HG02970 (cell line): ENCODE measurements around the gene SLC17A7.
"Not testable (repeated sequence)": the region's sequence is repeated elsewhere in the genome, so short reads cannot be mapped to it uniquely, and the experiment has no call there.

Experiments
- ATAC-seq: cut with Tn5 transposase; IDR thresholded peaks from one replicate; pipeline ENCODE4 v1.9.1; 2021; ENCODE audit warnings: mild to moderate bottlenecking, moderate library complexity, moderate number of reproducible peaks; ENCODE audit not compliant: unreplicated experiment, low FRiP score

SLC17A7 gene

DNA sequence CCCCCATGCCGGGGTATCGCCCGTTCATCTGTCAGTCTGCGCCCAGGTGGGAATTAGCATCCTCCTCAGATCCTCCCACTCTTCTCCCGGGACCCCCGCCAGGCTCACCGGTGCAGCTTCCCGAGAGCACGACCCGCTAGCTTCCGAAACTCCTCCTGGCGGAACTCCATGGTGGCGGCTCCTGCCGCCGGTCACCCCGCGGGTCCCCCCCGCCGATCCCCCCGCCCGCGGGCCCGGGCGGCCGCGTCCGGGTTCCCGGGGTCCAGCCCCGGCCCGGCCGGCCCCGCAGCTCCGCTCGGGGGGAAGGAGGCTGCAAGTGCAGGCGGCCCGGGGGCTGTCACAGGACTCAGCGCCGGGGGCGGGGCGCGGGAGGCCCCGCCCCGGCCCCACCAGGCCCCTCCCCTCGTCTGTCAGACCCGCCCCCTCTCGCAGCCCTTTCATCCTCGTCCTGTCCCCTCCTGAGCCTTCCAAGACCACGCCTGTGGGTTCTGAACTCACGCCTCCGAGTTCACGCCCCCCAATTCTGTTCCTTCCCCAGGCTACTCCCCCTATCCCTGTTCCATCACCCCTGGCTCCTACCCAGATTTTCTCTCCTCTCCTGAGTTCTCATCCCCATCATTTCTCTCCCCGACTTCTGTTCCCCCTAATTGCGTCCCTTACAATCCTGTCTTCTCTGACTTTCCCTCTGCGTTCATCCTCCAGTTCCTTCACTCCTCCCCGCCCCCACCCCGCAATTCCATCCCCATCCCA lies at the start of gene SLC17A7:
SLC17A7 (minus strand) TSS at position 318 of the 750 bp plus-strand sequence; CDS start at position 170, 148 bp downstream.
- no peak for ATAC-seq

DNA sequence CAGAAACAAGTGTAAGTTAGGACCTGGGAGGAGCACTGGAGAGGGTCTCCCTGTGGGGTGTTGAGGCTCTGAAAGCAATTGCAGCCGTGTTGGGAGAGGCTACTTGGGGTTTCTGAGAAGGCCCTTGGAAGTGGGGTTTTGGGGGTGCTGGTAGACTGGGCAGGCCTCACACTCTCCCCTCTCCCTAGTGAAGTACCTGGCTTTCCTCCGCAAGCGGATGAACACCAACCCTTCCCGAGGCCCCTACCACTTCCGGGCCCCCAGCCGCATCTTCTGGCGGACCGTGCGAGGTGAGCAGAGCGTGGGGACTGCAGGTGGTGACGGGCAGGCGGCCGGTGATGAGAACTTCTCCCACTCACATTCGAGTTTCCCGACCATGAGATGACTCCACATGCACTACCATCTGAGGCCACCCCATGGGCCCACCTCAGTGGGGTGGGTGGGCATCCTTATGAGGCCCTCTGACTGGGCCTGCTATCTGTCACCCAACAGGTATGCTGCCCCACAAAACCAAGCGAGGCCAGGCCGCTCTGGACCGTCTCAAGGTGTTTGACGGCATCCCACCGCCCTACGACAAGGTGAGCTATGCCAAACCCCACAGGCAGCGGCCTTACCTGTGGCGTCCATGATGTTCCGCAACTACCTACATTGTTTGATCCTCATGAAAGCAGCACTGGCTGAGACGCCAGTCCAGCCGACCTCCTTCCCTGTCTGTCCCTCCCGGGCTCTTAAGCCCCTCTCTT lies 49.1 kb upstream of the SLC17A7 start:
- ATAC-seq: no peak

DNA sequence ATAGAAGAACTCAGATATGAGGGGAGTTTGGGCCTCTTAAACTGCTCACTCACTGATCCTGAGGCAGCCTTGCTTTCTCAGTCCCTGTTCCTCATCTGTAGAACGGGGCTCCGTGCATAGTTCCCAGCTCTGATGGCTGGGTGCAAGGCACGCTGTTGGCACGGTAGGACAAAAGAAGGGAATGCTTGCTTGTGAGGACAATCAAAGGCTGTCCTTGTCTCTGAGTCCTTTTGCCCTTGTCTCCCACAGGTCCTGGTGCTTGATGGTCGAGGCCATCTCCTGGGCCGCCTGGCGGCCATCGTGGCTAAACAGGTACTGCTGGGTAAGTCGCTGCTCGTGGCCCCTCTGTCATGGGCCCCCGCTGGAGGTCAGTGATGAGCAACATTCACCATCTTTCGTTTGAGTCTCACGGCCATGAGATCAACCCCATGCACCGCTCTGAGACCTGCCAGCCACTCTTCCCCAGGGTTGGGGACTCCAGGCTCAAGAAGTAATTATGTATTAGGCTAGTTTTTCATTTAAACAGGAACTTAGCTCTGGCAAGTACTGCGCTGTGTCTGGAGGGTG lies 48.4 kb upstream of the SLC17A7 start:
- no peak for ATAC-seq

DNA sequence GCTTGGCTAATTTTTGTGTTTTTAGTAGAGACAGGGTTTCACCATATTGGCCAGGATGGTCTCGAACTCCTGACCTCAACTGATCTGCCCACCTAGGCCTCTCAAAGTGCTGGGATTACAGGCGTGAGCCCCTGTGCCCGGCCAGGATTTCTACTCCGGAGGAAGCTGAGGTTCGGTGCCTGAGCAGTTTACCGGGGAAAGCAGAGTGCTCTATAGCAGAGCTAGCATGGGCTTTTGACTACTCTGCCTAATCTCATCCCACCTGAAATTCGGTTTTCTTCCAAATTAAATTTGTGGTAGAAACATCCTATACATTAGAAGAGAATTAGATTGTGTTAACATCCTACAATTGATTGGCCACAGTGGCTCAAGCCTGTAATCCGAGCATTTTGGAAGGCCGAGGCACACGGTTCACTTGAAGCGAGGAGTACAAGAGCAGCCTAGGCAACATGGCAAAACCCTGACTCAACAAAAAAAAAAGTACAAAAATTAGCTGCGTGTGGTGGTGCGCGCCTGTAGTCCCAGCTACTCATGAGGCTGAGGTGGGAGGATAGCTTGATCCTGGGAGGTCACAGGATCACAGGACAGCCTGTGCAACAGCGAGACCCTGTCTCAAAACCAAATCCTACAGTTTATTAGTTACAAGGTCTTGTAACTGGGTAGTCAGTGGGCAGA lies 47.7 kb upstream of the SLC17A7 start:
- ATAC-seq: no peak

DNA sequence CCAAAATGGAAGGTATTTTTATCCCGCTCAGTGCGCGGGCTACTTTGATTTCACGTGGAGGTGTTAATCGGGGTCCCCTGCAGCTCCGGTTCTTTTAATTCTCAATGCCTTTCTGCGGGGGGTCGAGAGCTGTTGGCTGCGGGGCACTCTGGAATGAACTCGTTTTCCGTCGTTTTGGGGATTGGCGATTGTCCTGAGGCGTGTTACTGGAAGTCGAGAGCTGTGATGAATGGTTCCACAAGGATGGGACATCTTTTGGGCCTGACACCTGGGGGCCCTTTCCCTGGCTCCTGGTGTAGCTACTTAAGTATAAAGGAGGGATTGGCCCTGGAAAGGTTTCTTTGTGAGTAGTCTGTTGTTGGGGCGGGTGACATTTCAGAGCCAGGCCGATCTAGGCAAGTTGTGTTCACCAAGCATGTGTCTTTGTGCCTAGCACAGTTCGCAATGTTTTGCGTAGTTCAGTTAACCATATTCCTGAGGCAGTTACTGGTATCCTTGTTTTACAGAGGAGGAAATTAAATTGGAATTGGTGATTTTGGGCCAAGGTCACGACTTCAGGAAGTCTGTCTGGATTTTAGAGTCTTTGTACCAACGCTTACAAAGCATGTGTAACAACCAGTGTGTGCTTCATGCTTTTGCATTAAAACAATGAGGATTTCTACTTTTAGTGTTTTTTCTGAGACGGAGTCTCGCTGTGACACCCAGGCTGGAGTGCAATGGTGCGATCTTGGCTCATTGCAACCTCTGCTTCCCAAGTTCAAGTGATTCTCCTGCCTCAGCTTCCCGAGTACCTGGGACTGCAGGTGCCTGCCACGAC lies 46.9 kb upstream of the SLC17A7 start:
- ATAC-seq: no peak

DNA sequence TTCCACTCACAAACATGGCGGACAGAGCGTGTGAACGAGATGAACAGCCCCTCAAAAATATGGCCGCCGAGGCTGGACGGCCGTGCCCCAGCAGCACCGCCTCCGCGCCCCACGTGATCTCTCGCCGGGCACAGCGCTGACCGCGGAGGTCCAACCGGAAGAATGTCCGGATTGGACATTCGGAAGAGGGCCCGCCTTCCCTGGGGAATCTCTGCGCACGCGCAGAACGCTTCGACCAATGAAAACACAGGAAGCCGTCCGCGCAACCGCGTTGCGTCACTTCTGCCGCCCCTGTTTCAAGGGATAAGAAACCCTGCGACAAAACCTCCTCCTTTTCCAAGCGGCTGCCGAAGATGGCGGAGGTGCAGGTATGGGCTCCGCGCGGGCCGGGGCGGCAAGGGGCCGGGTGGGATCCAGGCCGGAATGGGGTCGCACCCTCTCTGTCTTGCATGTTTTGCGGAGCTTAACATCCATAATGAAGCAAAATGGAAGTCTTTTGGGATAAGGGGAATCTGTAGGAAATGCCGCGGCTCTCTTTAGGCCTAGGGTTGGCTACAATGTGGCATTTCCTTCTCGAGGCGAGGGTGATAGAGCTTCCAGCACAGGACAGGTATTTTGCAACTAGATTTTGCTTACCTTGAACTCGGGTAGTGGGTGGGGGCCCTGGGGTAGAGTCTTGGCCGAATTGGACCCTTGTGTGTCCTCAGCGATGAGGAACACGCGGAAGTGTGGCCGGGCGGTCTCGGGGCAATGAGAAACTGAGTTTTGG lies 46.1 kb upstream of the SLC17A7 start, which contains the start of gene RPL13A:
RPL13A (plus strand) TSS at position 332 of the 769 bp plus-strand sequence; CDS start at position 354, 22 bp downstream.
- ATAC-seq: peak; percentile 93

DNA sequence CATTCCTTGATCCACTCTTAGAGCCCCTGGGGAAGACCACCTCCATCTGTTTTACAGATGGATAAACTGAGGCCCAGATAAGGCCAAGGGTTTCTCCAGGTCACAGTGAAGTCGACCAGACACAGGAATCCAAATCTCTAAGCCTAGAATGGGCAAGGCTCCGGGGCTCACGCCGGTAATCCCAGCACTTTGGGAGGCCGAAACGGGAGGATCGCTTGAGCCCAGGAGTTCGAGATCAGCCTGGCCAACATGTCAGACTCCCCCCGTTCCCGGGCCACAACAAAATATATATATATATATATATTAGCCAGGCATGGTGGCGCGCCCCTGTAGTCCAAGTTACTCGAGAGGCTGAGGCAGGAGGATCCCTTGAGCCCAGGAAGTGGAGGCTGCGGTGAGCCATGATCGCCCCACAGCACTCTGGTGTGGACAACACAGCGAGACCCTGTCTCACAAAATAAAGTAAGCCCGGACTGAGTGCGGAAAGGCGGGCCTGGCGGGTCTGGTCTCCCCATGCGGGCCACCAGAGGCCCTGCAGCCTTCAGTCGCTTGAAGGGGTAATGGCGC lies 45.5 kb upstream of the SLC17A7 start:
- no peak for ATAC-seq

DNA sequence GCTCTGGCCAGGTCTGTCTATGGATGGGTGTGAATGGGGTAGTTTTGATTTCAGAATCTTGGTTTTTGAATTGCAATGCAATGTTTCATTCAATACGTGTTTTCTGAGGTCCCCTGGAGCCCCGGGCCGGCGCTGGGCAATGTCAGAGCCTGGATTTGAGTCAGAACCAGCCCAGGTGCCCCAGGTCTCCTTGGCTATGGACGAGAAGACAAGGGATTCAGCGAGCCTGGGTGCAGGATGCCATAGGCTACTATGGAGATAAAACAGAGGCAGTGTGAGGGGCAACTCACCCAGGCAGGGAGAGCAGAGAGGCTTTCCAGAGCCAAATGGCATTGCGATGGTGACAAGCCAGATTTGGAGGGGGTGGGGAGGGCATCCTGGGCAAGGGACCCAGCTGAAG lies 44.9 kb upstream of the SLC17A7 start:
- ATAC-seq: no peak

DNA sequence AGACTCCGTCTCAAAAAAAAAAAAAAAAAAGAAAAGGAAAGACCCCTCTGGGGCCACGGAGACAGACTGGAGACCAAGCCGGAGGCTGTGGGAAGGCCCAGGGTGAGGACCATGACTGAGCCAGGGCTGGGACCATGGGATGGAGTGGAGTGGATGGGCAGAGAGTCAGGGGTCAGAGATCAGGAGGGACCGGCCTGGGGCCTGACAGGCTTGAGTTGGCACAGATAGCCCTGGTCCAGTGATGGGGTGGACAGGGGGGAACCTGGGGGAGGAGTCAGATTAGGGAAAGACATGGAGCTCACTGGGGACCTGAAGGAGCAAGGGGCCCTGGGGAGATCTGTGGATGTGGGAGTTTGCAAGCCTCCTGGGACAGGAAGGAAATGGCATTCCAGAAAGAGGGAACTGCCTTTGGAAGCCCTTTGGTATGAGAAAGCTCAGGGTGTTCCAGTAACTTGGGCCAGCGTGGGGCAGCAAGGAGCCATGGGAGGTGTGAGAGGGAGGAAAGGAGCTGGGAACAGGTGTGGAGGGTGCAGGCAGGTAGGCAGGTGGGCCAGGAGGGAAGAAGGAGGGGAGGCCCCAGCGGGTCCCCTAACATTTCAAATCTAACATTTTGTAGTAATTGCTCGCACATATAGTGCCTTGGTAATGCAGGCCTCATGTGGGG lies 39.8 kb upstream of the SLC17A7 start:
- ATAC-seq: no peak

DNA sequence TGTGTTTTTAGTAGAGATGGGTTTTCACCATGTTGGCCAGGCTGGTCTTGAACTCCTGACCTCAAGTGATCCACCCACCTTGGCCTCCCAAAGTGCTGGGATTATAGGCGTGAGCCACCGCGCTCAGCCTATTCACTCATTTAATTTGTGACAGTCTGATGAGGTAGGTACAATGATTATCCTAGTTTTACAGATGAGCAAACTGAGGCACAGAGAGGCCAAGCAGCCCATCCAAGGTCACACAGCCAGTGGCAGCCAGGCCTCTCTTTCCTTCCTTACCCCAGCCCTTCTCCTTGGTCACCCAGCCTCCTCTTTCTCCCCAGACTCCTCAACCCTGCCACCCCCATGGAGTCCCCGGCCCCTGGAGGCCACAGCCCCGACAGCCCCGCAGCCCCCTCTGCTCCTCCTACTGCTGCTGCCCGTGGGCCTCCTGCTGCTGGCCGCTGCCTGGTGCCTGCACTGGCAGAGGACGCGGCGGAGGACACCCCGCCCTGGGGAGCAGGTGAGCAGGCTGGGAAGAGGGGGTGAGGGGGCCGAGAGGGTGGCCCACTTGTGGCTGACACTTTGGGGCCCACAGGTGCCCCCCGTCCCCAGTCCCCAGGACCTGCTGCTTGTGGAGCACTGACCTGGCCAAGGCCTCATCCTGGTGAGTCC lies 38.8 kb upstream of the SLC17A7 start:
- no peak for ATAC-seq

DNA sequence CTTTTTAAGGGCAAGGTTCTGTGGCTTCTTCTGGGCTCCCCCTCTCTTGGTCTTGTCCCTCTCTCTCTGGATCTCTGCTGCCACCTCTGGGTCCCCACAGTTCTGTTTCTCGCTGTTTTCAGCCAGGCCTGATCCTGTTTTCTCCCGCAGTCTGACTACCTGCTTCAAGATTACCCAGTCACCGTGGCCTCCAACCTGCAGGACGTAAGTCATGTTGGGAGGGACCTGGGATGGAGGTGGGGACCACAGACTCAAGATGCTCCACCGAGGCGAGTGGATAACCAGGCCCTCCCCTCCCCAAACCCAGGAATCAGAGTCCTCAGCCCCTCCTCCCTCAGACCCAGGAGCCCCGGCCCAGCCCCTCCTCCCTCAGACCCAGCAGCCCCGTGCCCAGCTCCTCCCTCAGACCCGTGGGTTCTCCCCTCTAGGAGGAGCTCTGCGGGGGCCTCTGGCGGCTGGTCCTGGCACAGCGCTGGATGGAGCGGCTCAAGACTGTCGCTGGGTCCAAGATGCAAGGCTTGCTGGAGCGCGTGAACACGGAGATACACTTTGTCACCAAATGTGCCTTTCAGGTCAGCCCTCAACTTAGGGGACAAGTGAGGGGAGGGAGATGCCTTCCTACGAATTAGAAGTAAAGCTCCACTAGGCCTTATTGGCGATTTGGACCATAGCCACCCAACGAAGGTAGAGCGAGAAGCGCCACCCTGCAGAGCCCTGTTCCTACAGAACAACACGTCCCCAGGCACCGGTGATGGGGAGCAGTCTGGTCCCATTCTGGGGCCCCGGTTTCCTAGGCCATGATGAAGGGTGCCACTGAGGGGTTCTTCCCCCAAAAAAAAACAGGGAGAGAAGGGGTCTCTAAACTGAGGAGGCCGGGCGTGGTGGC lies 34.9 kb upstream of the SLC17A7 start:
- ATAC-seq: no peak

DNA sequence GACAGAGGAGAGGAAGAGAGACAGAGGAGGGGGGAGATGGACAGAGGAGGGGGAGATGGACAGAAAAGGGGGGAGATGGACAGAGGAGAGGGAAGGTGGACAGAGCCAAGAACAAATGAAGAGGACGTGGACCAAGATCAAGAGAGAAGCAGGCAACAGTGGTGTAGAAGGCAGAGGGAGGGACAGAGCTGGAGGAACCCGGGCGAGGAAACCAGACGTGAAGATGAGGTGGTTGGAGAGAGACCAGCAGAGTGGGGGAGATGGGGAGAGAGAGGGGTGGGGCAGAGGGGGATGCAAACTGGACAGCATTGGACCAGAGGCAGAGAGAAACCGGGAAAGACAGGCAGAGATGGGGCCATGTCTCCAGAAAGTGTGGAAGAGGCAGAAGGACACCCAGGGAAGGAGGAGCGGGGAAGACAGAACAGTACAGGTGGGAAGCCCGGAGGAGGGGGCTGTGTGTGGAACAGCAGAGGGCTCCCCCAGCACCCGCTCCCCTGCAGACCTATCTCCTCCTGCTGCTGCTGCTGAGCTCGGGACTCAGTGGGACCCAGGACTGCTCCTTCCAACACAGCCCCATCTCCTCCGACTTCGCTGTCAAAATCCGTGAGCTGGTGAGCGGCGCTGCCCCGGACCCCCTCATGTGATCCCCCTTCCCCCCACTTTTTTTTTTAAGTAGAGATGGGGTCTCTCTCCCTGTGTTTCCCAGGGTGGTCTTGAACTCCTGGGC lies 34.0 kb upstream of the SLC17A7 start:
- no peak for ATAC-seq

DNA sequence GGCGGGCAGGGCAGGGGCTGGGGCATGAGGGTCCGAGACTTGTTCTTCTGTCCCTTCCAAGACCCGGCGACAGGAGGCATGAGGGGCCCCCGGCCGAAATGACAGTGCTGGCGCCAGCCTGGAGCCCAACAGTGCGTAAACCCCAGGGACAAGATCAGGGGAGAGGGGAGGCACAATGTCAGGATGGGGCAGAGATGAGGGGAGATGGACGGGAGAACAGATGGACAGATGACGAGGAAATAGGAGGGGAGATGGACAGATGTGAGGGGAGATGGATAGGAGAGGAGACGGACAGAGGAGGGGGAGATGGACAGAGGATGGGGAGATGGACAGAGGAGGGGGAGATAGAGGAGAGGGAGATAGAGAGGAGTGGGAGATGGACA lies 33.2 kb upstream of the SLC17A7 start:
- ATAC-seq: no peak

DNA sequence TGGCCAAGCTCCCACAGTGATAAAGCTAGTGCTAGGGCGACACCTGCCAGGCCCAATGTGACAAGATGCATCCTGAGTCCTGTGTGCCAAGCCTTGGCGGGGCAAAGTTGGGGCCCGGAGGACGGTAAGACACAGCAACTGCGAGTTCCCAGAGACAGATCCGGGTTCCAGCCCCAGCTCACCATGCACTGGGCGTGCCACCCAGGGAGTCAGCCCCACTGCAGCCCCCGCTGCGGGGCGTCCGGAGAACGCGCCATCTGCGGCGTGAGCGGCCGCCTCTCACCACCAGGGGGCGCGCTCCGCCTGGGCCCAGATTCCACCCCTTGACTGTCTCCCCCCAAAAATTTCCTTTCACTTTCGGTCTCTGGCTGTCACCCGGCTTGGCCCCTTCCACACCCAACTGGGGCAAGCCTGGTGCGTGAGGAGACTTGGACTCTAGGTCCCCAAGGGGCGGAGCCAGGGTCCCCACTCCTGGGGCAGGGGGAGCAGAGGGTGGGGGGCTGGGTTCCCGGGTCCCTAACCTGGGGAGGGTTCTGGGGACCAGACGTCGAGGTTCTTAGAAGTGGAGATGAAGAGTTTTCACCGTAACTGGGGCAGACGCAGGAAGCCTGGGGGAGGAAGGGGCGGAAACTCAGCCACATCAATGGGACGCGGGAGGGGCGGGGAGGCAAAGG lies 32.7 kb upstream of the SLC17A7 start, which contains the start of gene FLT3LG:
FLT3LG (plus strand) TSS at position 348 of the 674 bp plus-strand sequence. CDS start 425 bp downstream, outside the sequence.
- ATAC-seq: peak; percentile 73

DNA sequence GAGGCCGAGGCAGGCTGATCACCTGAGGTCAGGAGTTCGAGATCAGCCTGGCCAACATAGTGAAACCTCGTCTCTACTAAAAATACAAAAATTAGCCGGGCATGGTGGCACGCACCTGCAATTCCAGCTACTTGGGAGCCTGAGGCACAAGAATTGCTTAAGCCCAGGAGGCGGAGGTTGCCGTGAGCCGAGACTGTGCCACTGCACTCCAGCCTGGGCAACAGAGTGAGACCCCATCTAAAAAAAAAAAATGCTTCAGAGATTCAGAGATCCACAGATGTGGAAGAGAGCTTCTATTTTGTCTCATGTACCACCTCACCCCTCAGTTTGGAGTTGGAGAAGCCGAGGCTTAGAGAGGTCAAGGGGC lies 32.2 kb upstream of the SLC17A7 start:
- ATAC-seq: not testable (repeated sequence)

DNA sequence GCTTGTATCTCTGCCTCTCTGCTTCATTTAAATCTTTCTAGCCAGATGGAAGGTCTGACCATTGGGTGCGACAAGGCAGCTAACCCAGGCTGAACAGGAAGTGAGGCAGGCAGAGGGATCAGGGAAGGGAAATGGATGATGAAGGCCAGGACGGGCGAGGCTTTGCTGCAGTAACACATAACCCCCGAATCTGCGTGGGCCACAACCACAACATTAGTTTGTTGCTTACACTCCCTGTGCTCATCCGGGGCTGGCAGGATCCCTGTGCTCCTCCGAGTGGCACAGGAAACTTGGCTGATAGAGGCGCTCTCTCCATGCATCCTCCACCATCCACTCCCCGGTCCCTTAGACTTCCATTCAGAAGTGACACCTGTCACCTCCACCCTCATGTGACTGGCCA lies 31.6 kb upstream of the SLC17A7 start:
- ATAC-seq: no peak
